ENCODE measurements around the gene FUCA1.
A peak's percentile ranks its signal among the peaks of the same experiment; 100 is the strongest.
"Not testable (repeated sequence)": the region's sequence is repeated elsewhere in the genome, so short reads cannot be mapped to it uniquely, and the experiment has no call there.

Gene FUCA1

GRCh38 chr1:23836037-23836436 lies 32.1 kb downstream of the FUCA1 start:
- DNase-seq = no peak

- DNase-seq = not testable (repeated sequence)
These were observed 33.9 kb downstream of the FUCA1 start for GRCh38 chr1:23834156-23834555.

- DNase-seq = no peak
These were observed 40.4 kb downstream of the FUCA1 start for GRCh38 chr1:23827717-23828116.

GRCh38 chr1:23826590-23826989 lies 41.5 kb downstream of the FUCA1 start:
- DNase-seq = not testable (repeated sequence)

GRCh38 chr1:23825762-23826522 lies 42.1 kb downstream of the FUCA1 start:
- DNase-seq = no peak

- DNase-seq = peak; percentile 94
These were observed 42.9 kb downstream of the FUCA1 start, which contains the start of gene HMGCL for GRCh38 chr1:23825076-23825761. TSS of gene HMGCL (minus strand) at chr1:23825429. CDS start at chr1:23825415, 14 bp downstream.

GRCh38 chr1:23824711-23825075 lies 43.4 kb downstream of the FUCA1 start:
- no peak for DNase-seq

- no peak for DNase-seq
These were observed 44.3 kb downstream of the FUCA1 start for GRCh38 chr1:23823767-23824166.

GRCh38 chr1:23817633-23818032 lies 50.5 kb downstream of the FUCA1 start:
- DNase-seq = no peak

- DNase-seq = no peak
These were observed 51.2 kb downstream of the FUCA1 start for GRCh38 chr1:23816906-23817305.

GRCh38 chr1:23816361-23816760 lies 51.7 kb downstream of the FUCA1 start:
- DNase-seq = no peak

GRCh38 chr1:23814016-23814415 lies 54.1 kb downstream of the FUCA1 start:
- no peak for DNase-seq

GRCh38 chr1:23810818-23811540 lies 57.1 kb downstream of the FUCA1 start:
- DNase-seq = no peak

- DNase-seq = peak; percentile 51
These were observed 58.3 kb downstream of the FUCA1 start for GRCh38 chr1:23809751-23810171.

- DNase-seq = no peak
These were observed 60.6 kb downstream of the FUCA1 start for GRCh38 chr1:23807453-23807852.

- DNase-seq = no peak
These were observed 61.8 kb downstream of the FUCA1 start for GRCh38 chr1:23806280-23806679.

- DNase-seq = no peak
These were observed 63.1 kb downstream of the FUCA1 start for GRCh38 chr1:23805025-23805424.

GRCh38 chr1:23804183-23804835 lies 63.8 kb downstream of the FUCA1 start:
- DNase-seq = no peak

- no peak for DNase-seq
These were observed 64.4 kb downstream of the FUCA1 start for GRCh38 chr1:23803674-23804073.

GRCh38 chr1:23802809-23803342 lies 65.2 kb downstream of the FUCA1 start:
- not testable (repeated sequence) for DNase-seq

GRCh38 chr1:23801876-23802275 lies 66.2 kb downstream of the FUCA1 start:
- no peak for DNase-seq

GRCh38 chr1:23801338-23801748 lies 66.7 kb downstream of the FUCA1 start:
- DNase-seq = peak; percentile 25
